Stimulated activated naive CD8-positive, alpha-beta T cell treated with anti-CD3 and anti-CD28 coated beads, Interleukin-15, amount 100 ng/mL, for 72 hours (primary cell): ENCODE results near the gene MED27.
"Not testable (repeated sequence)": the region's sequence is repeated elsewhere in the genome, so short reads cannot be mapped to it uniquely, and the experiment has no call there.

Experiments used
- ATAC-seq: fragments of 150-1000 bp; cut with Tn5 transposase; 2 replicates; pipeline ENCODE4 v1.10.0; 2021; ENCODE audit warnings: mild to moderate bottlenecking, moderate library complexity
- DNase-seq, 2 donors: peaks; one replicate each; pipeline ENCODE4 v3.0.0; 2021 to 2022
- H3K27ac Mint-ChIP-seq, 2 donors: one replicate each; pipeline ENCODE4 v1.8.0; 2022; ENCODE audit warnings: mild to moderate bottlenecking in 2 of 2, mixed read lengths in 2 of 2, moderate library complexity in 2 of 2
- H3K27me3 Mint-ChIP-seq: one replicate; pipeline ENCODE4 v1.8.0; 2022; ENCODE audit warnings: mixed read lengths
- H3K4me1 Mint-ChIP-seq: one replicate; pipeline ENCODE4 v1.8.0; 2022; ENCODE audit warnings: mild to moderate bottlenecking, mixed read lengths
- H3K4me3 Mint-ChIP-seq, 2 donors: one replicate each; pipeline ENCODE4 v1.8.0; 2022; ENCODE audit warnings: mild to moderate bottlenecking in 2 of 2, mixed read lengths in 2 of 2, moderate library complexity in 1 of 2
- H3K9me3 Mint-ChIP-seq, 2 donors: one replicate each; pipeline ENCODE4 v1.8.0; 2022; ENCODE audit warnings: mixed read lengths in 2 of 2

Gene MED27

DNA sequence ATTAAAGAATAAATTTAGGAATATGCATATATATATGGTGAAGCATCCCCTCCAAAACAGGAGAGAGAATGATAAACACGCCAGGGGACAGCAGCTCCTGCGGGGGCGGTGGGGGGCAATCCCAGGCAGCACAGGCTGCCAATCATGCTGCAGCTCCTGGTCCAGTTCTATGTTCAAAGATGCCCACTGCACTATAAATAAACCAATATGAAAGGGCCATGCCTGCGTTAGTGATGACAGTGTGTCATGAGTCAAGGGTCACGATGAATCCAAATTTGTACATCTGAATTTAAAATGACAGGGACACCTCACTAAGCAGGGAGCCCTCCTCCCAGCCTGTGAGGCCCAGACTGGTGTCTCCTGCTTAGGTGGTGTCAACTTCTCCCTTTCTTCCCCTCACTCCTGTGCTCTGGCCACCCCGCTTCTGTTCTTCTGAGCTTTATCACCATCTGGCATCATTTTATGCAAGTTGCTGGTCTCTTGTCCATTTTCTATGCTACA, 153.9 kb downstream of the MED27 start:
- Mint-ChIP-seq H3K4me3 (no peak overlapping the region), H3K4me1 (peaks cover 10% of the 10 kb centered on the region), H3K27ac (no peak overlapping the region), H3K9me3 (no peaks in the 10 kb centered on the region), H3K27me3 (no peaks in the 10 kb centered on the region)
- no peak for DNase-seq
- no peak for ATAC-seq

DNA sequence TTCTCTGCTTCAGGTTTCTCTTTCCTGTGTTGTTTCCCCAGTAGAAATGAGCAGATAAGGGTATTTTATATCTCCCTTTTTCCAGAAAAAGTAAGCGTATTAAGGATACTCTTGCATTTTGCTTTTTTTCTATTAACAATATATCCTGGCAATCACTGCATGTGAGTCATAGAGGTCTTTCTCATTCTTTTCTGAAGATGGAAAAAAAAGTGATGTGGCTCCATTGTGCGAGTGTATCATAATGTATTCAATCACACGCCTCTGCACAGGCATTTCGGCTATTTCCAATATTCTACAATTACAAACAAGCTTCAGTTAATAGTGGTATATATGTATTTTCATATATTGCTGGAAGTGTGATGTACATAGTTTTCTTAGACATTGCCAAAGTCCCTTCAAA, 155.9 kb downstream of the MED27 start:
- DNase-seq: no peak
- Mint-ChIP-seq H3K27me3 (no peaks in the 10 kb centered on the region), H3K27ac (no peak overlapping the region), H3K9me3 (no peaks in the 10 kb centered on the region), H3K4me1 (peaks cover 10% of the 10 kb centered on the region), H3K4me3 (no peak overlapping the region)
- no peak for ATAC-seq

DNA sequence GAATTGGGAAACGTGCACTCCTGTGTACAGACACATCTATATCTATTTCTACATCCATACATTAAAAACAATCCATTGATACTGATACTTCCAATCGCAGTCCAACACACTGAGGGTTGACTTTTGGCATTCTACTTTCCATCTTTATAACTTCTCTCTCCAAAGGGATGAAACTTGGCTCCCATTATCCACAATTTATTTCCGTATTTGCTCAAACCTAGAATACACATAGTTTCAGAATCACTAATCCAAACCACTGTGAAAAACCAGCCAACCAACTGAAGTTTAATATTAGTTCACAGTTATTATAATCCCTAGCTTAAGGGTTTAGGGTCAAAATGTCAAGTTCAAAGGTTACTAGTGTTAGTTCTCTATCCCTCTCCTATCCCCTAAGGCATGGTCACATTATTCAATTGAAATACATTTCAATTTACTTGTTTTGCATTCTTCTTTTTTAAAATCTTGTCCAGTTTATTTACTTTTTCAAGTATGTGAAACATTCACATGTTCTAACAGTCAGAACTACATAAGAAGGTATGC, 156.5 kb downstream of the MED27 start:
- H3K27ac Mint-ChIP-seq: no peak overlapping the region
- H3K4me3 Mint-ChIP-seq: no peak overlapping the region
- H3K27me3 Mint-ChIP-seq: no peaks in the 10 kb centered on the region
- H3K4me1 Mint-ChIP-seq: peaks cover 10% of the 10 kb centered on the region
- H3K9me3 Mint-ChIP-seq: no peaks in the 10 kb centered on the region
- no peak for DNase-seq
- no peak for ATAC-seq

DNA sequence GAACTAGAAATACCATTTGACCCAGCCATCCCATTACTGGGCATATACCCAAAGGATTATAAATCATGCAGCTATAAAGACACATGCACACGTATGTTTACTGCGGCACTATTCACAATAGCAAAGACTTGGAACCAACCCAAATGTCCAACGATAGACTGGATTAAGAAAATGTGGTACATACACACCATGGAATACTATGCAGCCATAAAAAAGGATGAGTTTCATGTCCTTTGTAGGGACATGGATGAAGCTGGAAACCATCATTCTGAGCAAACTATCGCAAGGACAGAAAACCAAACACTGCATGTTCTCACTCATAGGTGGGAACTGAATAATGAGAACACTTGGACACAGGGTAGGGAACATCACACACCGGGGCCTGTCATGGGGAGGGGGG, 158.0 kb downstream of the MED27 start:
- H3K27ac Mint-ChIP-seq, H3K9me3 Mint-ChIP-seq, DNase-seq, H3K4me3 Mint-ChIP-seq, ATAC-seq, H3K27me3 Mint-ChIP-seq, H3K4me1 Mint-ChIP-seq: not testable (repeated sequence)

DNA sequence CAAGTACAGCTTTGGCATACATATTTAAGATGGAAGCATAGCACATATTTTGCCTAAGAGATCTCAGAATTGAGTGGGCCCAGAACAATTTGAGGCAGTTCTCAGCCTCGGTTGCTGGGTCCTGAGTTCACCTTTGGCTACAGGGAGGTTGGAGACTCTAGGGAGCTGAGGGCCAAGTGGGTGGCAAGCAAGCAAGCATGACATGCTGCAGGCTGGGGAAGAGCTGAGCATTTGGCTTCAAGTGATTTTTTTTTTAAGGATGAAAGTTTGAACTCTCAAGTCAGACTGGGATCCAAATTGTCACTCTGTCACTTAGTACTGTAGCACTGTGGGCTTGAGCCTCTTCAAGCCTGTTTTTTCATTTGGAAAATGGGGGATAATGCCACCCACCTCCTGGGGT, 160.5 kb downstream of the MED27 start:
- Mint-ChIP-seq H3K4me1 (peaks cover 10% of the 10 kb centered on the region), H3K27ac (peak overlapping the region in 1 of 2 donors; percentile 52), H3K27me3 (no peaks in the 10 kb centered on the region), H3K4me3 (no peak overlapping the region), H3K9me3 (peaks cover 0 to 7% of the 10 kb centered on the region in 2 donors)
- ATAC-seq (no peak), DNase-seq (no peak)

DNA sequence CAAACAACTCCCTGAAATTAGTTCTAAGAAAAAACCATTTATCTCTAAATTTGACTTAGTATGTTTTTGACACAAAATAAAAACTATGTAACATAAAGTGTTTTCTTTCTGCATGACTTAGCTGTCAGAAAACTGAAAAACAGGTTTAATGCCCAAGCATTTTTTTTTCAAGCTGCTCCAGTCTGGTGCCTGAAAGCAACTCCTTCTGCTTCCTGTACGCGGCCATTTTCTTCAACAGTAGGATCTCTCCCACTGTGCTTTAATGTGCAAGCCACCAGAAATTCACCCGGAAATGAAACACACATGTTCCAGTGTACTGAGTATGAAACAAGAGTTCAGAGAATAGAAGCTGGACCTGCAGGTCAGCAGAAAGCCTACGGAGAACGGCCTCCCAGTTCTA, 161.2 kb downstream of the MED27 start:
- ATAC-seq (no peak), DNase-seq (no peak)
- H3K4me3 Mint-ChIP-seq: no peak overlapping the region
- H3K27ac Mint-ChIP-seq: no peak overlapping the region
- H3K4me1 Mint-ChIP-seq: peaks cover 6% of the 10 kb centered on the region
- H3K27me3 Mint-ChIP-seq: no peaks in the 10 kb centered on the region
- peaks cover 0 to 7% of the 10 kb centered on the region in 2 donors for H3K9me3 Mint-ChIP-seq

DNA sequence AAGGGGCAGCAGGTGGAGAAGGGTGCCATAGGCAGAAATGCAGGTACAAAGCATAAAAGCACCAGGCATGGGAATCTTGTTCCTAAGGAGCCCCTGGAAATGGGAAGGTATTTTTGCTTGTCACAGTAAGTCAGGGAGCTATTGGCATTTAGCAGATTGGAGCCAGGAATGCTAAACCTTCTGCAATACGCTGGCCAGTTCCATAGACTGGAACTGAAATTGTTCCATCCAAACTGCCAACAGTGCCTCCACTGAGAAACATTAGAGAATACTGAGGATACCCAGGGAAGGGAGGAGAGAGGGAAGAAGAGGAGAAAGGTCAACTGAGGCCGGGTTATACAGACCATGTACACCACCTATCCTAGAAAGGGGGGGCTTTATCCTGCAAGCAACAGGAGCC, 162.7 kb downstream of the MED27 start:
- DNase-seq (no peak), ATAC-seq (no peak)
- Mint-ChIP-seq H3K27me3 (no peaks in the 10 kb centered on the region), H3K4me3 (no peak overlapping the region), H3K4me1 (no peaks in the 10 kb centered on the region), H3K27ac (no peak overlapping the region), H3K9me3 (peaks cover 0 to 7% of the 10 kb centered on the region in 2 donors)

DNA sequence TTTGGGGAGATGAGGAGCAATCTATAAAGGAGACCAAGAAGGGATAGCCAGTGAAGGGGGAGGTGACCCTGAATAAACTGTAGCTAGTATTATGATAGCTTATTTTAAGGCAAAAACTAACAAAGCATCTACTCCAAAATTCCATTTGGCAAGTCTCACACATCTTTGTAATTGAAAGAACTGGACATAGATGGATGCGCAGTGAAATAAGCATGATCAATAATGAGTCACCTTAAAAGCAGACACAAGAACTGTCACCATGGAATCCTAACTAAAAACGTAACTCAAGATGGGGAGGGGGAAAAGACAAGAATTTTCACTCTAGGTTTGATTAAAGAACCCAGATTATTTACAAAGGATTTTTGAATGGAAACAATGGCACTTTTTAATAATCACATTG, 164.5 kb downstream of the MED27 start:
- no peak for ATAC-seq
- Mint-ChIP-seq H3K4me1 (no peaks in the 10 kb centered on the region), H3K4me3 (no peak overlapping the region), H3K27me3 (no peaks in the 10 kb centered on the region), H3K27ac (no peak overlapping the region), H3K9me3 (peaks cover 0 to 7% of the 10 kb centered on the region in 2 donors)
- no peak for DNase-seq

DNA sequence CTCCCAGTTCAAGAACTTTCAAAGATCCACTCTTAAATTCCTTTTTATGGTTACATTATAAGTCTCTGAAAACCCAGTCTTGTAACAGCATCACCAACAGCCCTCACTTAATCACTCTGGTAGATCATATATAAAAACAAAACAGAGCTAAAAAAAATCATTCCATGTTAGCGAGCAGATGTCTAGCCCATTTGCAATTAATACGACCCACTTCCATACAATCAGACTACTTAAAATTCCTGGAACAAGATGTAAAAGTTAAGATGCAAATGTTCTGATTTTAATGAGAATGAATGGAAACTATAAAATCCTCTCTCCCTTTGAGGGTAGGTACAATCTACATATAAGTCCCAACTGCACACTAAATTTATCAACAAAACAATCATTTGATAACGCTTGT, 167.0 kb downstream of the MED27 start:
- Mint-ChIP-seq H3K9me3 (peaks cover 0 to 7% of the 10 kb centered on the region in 2 donors), H3K27ac (no peak overlapping the region), H3K27me3 (no peaks in the 10 kb centered on the region), H3K4me1 (no peaks in the 10 kb centered on the region), H3K4me3 (no peak overlapping the region)
- DNase-seq (no peak), ATAC-seq (no peak)

DNA sequence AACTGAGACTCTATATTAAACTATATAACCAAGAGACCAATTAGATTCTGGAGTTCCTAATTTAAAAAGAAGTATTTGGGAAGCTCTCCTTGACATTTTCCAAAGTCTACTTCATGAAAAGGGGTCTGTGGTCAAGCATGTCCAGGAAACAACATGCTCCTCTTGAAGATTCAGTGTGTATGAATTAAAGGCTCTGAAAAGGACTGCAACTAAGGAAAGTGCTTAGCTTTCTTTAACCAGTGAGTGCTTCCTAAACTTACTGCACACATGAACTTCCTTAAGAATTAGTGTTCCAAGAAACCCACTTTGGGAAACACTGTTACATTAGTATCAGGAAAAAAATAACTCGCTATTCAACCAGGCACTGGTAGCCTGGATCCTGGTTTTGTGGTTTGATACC, 167.6 kb downstream of the MED27 start:
- H3K27ac Mint-ChIP-seq: no peak overlapping the region
- no peak for ATAC-seq
- H3K9me3 Mint-ChIP-seq: peaks cover 0 to 7% of the 10 kb centered on the region in 2 donors

DNA sequence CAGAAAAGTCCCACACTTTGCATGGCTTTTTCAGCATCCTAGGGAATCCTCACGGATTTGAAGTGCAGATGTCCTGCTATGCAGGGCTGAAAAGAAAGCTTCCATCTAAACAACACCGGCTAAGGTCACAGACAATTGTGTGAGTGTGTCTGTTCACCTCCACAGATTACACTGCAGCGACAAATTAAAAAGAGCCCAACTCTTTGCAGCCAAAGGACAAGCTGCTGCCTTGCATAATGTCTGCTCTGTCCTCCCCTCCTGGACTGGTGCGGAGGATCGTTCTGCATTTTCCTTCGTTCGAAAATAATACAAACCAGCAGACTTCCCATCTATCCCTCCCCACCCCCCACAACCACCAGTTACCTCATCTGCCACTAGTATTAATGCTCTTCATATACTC, 169.1 kb downstream of the MED27 start:
- Mint-ChIP-seq H3K27me3 (no peaks in the 10 kb centered on the region), H3K27ac (no peak overlapping the region), H3K4me1 (no peaks in the 10 kb centered on the region), H3K4me3 (no peak overlapping the region), H3K9me3 (peaks cover 0 to 7% of the 10 kb centered on the region in 2 donors)
- ATAC-seq: no peak
- DNase-seq: no peak

More for the DNA sequence above, 167.6 kb downstream of the MED27 start:
- DNase-seq: no peak
- Mint-ChIP-seq H3K27me3 (no peaks in the 10 kb centered on the region), H3K4me1 (no peaks in the 10 kb centered on the region), H3K4me3 (no peak overlapping the region)

DNA sequence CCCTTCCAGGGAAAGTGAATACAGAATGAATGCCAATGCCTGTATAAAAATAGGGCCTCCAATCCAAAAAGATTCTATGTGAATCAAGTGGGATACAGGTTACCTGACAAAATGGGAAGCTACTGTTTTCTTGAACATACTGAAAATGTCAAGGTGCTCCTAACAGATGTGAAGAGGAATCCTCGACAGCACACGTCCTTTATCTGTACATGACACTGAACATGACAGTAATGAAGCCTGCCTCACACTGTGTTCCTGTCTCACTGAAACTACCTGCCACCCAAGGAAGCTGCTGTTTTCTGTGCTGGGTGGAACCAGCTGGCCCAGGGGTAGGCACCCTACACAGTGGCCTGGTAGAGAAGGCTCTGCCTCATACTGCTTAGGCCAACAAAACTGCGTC, 174.5 kb downstream of the MED27 start:
- ATAC-seq: no peak

DNA sequence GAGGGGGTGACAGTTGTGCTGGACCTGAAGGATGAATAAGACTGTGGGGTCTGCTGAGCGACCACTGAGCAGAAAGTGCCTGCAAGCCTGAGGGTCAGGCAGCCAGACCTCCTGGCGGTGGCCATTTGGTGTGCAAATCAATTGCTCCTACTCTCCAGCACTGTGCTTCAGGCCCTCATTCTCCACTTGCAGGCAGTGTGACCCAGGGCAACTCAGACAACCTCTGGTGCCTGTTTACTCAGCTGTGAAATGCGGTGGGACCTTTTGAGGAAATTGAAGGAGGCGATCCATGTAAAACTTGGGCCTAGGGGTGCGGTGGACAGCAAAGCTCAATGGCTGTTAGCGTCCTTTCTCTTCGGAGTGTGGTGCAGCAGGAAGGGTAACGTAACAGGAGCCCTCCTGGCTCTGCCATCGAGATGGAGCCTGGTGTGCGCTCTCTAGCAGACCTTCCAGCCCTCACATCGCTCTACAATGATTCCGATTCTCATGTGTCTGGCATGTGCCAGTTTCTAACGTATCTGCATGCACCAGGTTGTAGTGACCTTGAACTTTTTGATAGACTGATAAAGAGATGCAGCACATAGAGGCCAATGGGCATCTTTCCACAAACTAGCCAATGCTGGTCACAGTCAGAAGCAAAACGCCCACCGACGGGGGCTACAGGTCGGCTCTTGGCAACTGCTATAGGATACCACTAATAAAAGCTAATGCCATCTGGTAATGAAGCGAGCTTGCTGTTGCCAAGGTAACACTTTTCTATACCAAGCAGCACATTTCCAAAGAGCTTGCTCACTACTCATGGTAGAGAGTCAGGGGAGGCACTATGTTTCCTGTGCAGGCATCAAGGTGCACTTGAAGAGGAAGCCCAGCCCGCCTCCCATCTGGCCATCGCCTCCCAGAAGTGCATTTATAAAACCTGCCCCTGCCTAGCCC, 180.1 kb downstream of the MED27 start:
- H3K27ac Mint-ChIP-seq: no peak overlapping the region
- no peak for DNase-seq

More for the DNA sequence above, 174.5 kb downstream of the MED27 start:
- no peaks in the 10 kb centered on the region for H3K27me3 Mint-ChIP-seq
- peak overlapping the region in 1 of 2 donors; percentile 59 for H3K27ac Mint-ChIP-seq
- H3K9me3 Mint-ChIP-seq: no peaks in the 10 kb centered on the region
- no peak overlapping the region for H3K4me3 Mint-ChIP-seq
- no peak for DNase-seq
- H3K4me1 Mint-ChIP-seq: no peaks in the 10 kb centered on the region

DNA sequence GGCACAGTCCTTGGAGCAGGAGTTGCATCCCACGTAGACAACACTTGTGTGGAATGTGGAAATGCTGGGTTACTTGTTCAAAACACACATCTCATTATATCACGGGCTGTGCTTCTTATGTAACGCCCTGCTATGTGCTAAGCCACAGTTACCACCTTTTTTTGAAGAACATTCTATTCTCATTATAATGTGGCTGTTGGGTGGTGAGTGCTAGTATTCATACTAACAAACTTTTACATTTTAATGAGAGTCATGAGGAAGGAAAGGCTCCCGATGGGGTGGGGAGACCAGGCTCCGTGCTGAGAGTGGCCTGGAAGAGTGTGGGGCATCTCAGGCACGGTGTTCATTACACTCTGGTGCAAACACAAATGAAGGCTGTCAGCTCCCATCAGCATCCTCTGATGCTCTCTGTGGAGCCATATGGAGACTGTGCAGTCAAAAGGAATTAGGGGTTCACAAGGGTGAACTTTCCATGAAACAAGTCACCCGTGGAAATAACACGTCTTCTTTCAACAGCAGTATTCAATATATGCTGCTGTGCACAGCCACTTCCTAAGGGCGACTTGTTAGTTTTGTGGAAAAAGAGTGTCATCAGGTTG, 186.7 kb downstream of the MED27 start:
- no peaks in the 10 kb centered on the region for H3K9me3 Mint-ChIP-seq
- no peak overlapping the region for H3K27ac Mint-ChIP-seq
- ATAC-seq (no peak), DNase-seq (no peak)
- H3K4me3 Mint-ChIP-seq: no peak overlapping the region
- no peaks in the 10 kb centered on the region for H3K4me1 Mint-ChIP-seq
- H3K27me3 Mint-ChIP-seq: no peaks in the 10 kb centered on the region

More for the DNA sequence above, 180.1 kb downstream of the MED27 start:
- Mint-ChIP-seq H3K4me1 (no peaks in the 10 kb centered on the region), H3K27me3 (no peaks in the 10 kb centered on the region), H3K4me3 (no peak overlapping the region), H3K9me3 (no peaks in the 10 kb centered on the region)
- no peak for ATAC-seq

DNA sequence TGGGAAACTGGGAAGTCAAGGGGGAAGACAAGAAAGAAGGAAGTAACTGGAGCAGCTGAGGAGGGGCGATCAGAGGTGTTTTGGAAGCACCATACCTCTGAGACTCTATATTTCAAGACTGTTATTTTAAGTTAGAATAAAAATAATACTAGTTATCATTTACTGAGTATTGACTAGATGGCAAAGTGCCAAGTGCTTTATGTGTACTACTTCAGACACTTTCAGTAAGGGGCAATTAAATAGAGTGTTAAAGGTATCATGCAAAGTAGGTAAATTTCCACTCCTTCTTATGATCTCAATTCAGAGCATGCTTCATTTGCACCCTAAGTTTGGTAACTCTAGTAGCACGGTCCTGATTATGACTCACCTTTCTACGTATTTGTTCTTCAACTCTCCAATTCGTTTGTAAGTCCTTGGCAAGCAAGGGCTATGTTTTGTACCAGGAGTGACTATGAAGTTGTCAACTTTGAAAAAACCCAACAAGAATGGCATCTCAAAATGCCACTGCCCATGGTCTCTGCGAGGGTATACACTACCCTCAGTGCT, 187.4 kb downstream of the MED27 start:
- H3K27me3 Mint-ChIP-seq: no peaks in the 10 kb centered on the region
- ATAC-seq (no peak), DNase-seq (no peak)
- H3K9me3 Mint-ChIP-seq: no peaks in the 10 kb centered on the region
- no peak overlapping the region for H3K27ac Mint-ChIP-seq
- no peak overlapping the region for H3K4me3 Mint-ChIP-seq
- no peaks in the 10 kb centered on the region for H3K4me1 Mint-ChIP-seq

DNA sequence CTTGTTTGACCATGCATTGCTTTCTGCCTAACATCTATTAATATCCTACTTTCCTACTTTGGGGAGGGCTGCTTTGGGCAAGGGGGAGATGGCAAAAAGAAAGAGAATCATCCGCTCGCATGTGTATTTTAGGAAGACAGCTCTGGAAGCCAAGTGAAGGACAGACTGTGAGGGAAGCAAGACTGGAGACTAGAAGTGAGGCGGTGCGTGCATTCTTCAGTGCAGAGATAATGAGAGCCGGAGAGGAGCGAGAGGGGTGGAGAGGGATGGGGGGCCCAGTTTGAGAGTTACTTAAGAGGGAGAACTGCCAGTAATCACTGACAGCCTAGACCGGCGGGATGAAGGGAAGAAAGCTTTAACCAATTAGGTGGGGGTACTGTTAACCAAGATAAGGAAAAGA, 188.1 kb downstream of the MED27 start:
- H3K27ac Mint-ChIP-seq: peak overlapping the region in 1 of 2 donors; percentile 31
- DNase-seq (no peak), ATAC-seq (no peak)

More for the DNA sequence above, 188.1 kb downstream of the MED27 start:
- no peaks in the 10 kb centered on the region for H3K9me3 Mint-ChIP-seq
- no peak overlapping the region for H3K4me3 Mint-ChIP-seq
- no peaks in the 10 kb centered on the region for H3K27me3 Mint-ChIP-seq
- H3K4me1 Mint-ChIP-seq: no peaks in the 10 kb centered on the region
